Activated naive CD4-positive, alpha-beta T cell treated with anti-CD3 and anti-CD28 coated beads, Interleukin-2, amount 50 U/mL, for 24 hours (primary cell): Measurements from ENCODE around the gene SLC16A9.

Experiments used
- H3K27ac Mint-ChIP-seq: one replicate; pipeline ENCODE4 v1.8.0; 2021; ENCODE audit warnings: mild to moderate bottlenecking, mixed read lengths
- H3K27me3 Mint-ChIP-seq: one replicate; pipeline ENCODE4 v1.8.0; 2021; ENCODE audit warnings: mixed read lengths
- H3K36me3 Mint-ChIP-seq: one replicate; pipeline ENCODE4 v1.8.0; 2021; ENCODE audit warnings: mixed read lengths
- H3K4me1 Mint-ChIP-seq: one replicate; pipeline ENCODE4 v1.8.0; 2021; ENCODE audit warnings: mixed read lengths
- H3K4me3 Mint-ChIP-seq: one replicate; pipeline ENCODE4 v1.8.0; 2021; ENCODE audit warnings: mild to moderate bottlenecking, mixed read lengths
- H3K9me3 Mint-ChIP-seq: one replicate; pipeline ENCODE4 v1.8.0; 2021; ENCODE audit warnings: mixed read lengths

Gene SLC16A9

DNA sequence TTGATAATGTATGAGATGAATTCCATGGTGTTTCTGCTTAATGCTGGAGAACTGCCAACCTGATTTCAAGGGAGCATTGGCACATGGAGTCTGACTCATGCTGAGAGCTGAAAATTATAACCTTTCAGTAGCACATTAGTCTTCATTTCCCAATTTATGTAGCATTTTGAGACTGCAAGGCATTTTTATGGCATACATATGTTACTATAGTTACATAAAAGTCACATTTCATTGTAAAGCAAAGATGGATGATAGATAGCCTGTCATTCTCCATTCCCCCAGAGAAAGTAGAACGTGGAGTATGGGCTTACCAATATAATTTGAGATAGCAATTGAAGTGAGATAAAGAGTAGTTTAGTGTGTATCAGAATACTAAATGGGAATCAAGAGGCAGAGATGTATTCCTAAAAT is 103.1 kb downstream of the SLC16A9 start:
- Mint-ChIP-seq H3K27me3 (peaks cover 2% of the 10 kb centered on the region), H3K36me3 (no peaks in the 10 kb centered on the region), H3K4me1 (no peaks in the 10 kb centered on the region), H3K27ac (no peak overlapping the region), H3K4me3 (no peak overlapping the region), H3K9me3 (no peaks in the 10 kb centered on the region)

DNA sequence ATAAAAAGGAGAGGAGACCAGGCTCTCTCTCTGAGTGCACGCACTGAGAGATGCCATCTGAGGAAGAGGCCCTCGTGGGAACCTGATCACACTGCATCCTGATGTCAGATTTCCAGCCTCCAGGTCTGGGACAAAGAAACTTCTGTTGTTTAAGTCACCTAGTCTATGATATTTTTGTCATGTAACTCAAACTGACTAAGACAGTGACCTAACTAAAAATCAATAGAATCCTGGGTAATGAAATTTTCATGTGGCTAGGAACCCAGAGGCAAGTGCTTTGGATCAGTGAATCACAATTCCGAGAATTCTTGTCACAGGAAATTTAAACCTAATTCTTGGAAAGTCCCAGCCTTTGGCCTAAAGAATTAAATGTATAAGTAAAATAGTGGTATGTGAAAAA is 107.7 kb downstream of the SLC16A9 start:
- Mint-ChIP-seq H3K27ac (no peak overlapping the region), H3K27me3 (peaks cover 2% of the 10 kb centered on the region), H3K36me3 (no peaks in the 10 kb centered on the region), H3K9me3 (no peaks in the 10 kb centered on the region), H3K4me3 (no peak overlapping the region), H3K4me1 (no peaks in the 10 kb centered on the region)
